Dedifferentiated amniotic fluid mesenchymal stem cell (primary cell): ENCODE measurements around the gene NTMT2.
"Not testable (repeated sequence)": the region's sequence is repeated elsewhere in the genome, so short reads cannot be mapped to it uniquely, and the experiment has no call there.

Experiments
- DNase-seq: peaks from one replicate; pipeline ENCODE4 v3.0.0-alpha.2; 2016; ENCODE audit errors: extremely low spot score

The NTMT2 gene

DNA sequence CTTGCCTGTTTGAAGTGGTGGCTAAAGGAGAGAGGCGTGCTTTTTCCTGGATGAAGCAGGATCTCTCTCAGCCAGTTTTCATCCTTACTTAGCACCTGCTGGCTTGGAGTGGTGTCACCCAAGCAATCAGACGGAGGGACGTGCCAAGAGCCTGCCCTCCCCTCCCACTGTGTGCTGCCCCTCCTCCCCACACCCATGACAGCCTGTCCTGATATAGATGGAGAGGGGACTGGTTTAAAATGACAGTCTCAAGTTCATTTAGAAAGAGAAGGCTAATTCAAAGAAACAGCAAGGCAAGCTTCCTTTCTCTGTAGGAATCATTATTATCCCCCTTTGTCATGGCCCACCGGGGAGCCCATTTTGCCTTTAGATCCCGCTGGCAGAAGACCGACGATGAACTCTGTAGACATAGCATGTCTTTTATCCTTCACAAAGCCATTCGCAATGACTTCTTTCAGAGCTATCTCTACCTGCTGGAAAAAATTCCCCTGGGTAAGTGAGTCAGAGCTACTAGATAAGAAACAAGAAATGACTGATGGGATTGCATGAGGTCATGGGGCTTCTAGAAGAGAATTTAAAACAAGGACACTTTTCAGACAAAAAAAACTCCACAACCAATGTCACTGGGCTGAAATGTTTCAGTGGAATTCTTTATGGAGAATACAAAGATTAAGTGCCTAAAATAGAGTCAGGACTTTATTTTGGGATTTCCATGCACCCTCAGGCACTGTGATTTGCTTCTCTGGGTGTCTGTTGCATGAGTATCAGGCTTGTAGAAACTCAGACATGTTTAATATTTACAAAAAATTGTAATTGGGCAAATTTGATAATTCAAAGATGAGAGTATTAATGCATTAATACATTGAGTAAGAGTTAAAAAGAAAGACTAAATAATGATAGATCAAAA lies at the start of gene NTMT2:
NTMT2 (plus strand) TSS at position 190 of the 907 bp plus-strand sequence; CDS start at position 339, 149 bp downstream.
- no peak for DNase-seq

GRCh38 chr1:170095976-170096748 lies 49.6 kb upstream of the NTMT2 start:
- DNase-seq: no peak

DNA sequence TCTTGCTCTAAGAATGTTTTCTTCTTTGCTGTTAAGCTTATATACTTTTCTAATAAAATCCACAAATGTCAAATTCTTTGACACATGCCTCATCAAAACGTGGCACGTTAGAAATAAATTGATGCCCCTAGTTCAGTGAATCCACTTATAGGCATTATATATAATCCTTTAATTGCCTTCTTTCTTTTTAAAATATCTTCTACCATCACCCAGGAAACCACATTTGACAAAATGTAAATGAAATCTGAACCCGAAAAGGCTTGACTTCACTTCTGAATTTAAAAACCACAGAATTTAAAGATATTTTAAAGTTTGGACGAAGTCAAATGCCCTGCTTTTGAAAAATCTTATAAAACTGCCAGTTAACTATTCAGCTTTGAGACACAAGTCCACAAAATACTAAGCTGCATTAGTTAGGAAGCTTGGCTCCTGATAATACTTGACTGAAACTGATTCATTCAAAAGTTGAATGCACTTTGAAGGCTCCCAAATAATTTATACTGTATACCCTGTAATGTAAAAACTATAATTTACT lies 48.9 kb upstream of the NTMT2 start:
- no peak for DNase-seq

- no peak for DNase-seq
Measured at GRCh38 chr1:170097449-170097948, 48.3 kb upstream of the NTMT2 start.

- not testable (repeated sequence) for DNase-seq
Measured at GRCh38 chr1:170113140-170113539, 32.6 kb upstream of the NTMT2 start.

- DNase-seq: no peak
Measured at GRCh38 chr1:170114906-170115305, 30.9 kb upstream of the NTMT2 start.

- no peak for DNase-seq
Measured at GRCh38 chr1:170122366-170122765, 23.4 kb upstream of the NTMT2 start.

DNA sequence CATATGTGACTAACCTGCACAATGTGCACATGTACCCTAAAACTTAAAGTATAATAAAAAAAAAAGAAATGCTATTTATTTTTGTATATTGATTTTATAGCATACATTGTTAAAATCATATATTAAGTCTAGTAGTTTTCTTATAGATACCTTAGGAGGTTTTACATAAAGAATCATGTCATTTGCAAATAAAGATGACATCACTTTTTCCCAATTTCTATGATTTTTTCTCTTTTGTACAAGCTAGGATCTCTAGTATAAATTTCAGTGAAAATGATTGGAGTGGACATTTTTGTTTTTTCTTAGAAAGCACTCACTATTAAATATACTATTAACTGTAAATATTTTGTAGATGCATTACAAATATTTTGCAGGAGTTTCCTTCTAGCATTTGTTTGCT lies 20.5 kb upstream of the NTMT2 start:
- DNase-seq: no peak

DNA sequence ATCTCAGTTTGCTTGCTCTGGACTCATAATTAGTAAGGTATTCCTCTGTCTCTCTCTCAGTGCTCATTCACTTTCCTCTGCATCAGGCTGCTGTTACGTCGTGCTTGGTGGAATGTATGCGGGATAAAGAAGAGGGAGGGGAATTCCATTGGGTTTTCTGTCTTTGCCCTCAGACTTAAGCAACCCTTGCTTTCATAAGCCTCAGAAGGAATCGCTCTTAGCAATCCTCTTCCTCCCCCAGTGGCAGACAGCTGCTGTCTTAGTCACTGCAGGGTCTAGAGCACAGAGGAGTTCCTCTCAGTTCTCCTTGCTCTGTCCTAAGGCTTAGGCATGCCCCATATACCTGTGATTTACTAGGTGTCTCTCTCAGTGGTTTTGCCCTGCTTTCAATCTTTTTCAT lies 19.1 kb upstream of the NTMT2 start:
- DNase-seq: peak; percentile 90

DNA sequence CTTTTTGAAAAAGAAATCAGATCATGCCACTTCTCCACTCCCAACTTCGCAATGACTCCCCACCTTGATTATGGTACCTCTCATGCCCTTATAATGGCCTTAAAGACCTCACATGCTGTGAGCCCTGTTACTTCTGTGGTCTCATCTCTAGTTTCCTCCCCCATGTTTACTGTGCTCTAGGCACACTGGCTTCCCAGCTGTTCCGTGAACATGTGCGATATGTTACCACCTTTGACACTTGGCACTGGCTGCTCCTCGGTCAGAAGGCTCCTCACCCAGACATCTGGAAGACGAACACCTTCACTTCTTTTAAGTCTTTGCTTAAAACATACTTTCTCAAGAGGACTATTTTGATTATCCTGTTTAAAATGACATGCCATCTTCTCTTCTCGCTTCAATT lies 14.3 kb upstream of the NTMT2 start:
- no peak for DNase-seq

DNA sequence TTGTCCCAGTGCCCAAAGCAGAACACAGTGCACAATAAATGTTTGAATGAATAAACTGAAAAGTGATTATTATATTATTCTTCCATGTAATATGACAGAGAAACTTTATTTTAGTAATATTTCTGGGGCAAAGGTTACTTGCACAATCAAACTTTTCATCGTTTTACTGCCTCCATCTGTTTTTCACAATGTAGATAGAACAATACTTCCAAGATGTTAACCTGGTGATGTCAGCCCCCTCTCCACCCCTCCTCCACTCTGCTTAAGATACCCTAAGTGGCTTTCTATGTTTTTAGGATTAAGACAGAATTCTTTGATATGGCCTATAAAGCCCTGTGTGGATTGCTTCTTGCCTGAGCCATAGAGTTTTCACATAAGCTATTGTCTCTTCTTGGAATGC lies 13.8 kb upstream of the NTMT2 start:
- DNase-seq: no peak

DNA sequence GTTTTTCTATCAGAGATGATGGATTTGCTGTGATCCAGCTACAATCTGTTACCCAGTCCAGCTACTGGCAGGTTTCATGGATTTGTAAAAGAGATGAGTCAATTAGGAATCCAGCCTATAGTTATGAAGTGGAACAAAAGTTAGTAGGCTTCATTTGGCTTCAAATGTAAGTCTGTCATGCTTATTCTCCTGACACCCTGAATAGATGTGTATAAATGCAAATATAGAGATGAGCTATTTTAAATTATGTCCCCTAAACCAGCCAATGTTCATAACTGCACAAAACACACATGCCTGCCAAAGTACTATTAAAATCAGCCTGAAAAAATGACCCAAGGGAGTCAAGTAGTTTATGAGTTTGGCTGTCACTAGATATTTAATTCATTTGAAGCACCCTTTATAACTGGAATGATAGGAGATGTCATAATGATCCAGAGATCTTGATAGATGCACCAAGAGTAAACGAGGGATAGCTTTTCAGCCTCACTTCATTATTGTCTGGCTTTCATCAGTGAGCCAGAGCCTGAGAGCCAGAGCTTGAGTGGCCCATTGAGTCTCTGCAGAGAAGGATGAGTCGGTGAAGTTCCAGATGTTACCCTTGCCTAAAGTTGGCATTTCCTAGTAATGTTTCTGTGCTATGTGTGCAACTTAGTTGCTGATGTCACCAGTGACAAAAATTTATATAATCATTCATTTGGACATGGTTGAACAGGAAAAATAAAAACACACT lies 11.8 kb upstream of the NTMT2 start:
- no peak for DNase-seq

DNA sequence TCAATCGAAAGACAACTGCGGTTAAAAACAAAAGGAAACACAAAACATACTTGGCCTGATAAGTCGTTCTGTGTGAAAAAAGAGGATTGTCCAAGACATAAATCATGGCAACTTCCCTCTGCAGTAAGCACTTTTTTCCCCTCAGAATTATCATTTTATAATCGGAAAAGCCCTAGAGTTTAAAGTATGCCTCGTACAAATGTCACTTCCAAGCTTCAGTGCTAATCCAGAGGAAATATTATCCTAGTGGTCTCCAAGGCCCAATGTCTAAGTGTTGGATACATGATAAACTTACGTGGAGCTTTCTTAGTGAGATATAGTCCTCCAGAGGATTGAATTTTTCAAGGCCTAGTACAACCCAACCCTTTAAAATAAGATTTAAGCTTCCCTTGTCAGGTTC lies 11.2 kb upstream of the NTMT2 start:
- DNase-seq: no peak

GRCh38 chr1:170140371-170140770 lies 5.4 kb upstream of the NTMT2 start:
- DNase-seq: no peak

DNA sequence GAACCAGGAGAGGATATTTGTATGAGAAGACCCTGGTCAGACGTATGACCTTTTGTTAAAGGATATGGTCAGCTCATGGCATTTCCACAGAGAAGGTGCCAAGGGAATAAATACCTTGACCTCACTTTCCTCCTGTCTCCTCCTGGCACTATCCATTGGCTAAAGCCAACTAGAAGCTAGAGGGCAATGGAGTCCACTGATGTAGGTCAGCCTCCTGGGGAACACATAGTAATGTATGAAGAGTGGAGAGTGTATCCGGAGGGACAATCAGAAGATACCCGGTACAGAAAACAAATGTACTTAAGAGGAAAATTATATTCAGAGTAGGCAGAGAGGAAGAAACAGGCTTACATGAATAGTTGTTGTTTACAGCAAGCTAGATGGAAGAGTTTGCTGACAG lies 698 bp upstream of the NTMT2 start:
- no peak for DNase-seq

DNA sequence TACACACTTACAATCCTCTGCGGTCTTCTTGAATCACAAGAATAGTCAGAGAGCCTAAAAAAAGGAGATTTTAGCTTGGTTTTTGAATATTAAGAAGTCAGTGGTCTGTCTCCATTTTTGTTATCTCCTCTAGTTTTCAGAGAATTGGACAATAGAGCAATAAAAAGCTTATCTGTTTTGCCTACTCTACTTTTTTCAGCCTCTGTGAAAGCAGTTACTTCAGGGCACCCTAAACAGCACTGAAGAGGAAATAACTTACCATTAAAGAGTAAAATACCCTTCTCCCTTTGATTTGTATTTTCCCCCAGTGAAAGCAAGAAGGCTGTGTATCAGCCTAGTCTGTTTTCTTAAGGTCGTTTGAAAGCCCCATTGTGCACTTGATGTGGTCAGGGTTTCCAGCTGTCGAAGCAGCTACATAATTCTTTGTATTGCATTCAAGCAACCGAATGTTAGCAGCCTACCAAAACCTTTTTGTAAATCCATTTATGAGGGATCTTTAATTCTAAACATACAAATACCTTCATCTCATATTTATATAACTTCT lies 1.0 kb downstream of the NTMT2 start:
- no peak for DNase-seq

DNA sequence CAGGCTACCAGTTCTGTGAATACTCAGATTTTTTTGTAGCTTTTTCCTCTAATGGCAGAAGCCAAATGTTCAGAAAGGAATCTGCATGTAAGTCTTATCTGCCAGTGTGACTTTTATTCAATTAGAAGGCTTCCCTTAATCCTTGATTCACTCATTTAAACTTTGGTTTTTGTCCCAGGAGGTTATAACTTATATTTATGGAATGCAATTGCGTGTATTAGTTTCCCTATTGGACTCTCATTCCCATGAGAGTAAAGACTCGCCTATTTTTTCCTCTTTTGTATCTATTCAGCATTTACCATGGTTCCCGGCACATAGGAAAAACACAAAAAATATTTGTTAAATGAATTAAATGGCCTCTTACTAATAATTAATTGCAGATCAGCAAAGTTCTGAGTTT lies 3.5 kb downstream of the NTMT2 start:
- DNase-seq: no peak

- DNase-seq: no peak
Measured at GRCh38 chr1:170150016-170150415, 4.3 kb downstream of the NTMT2 start.

DNA sequence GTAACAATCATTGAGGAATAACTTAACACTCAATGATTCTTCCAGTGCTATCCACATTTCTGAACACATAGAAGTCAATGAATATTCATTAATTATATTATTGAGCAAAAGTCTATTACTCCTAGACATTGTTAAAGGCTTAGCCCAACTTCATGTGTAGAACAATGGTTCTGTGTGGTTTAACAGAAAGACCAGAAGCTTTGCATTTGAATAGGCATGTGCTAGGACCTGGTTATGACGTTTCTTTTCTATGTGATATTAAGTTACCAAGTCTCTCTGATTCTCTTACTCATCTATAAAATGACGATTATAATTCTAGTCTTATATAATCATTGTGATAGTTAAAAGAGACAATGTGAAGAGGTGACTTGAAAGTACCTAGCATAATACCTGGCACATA lies 5.2 kb downstream of the NTMT2 start:
- DNase-seq: no peak

DNA sequence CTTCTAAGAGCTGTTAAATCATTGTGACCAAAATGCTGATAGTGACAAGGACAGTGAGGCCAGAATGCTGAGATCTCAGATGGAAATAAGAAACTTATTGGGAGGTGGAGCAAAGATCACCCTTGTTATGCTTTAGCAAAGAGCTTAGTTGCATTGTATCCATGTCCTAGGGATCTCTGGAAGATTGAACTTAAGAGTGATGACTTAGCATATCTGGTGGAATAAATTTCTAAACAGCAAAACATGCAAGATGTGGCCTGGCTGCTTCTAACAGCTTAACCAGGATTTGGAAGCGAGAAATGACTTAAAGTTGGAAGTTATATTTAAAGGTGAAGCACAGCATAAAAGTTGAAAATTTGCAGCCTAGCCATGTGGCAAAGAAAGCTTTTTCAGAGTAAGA lies 7.7 kb downstream of the NTMT2 start:
- DNase-seq: no peak

DNA sequence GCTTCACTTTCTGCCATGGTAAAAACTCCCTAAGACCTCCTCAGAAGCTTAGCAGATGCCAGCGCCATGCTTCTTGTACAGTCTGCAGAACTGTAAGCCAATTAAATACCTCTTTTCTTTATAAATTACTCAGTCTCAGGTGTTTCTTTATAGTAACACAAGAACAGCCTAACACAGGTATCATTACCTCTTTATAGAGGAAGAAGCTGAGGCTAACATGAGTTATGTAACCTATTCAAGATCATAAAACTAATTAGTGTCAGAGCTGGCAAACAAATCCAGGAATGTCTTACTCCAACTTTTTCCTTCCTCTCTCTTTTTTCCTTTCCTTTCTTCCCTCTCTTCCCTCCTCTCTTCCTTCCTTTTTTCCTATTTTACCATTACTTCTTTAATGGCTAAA lies 9.3 kb downstream of the NTMT2 start:
- DNase-seq: no peak

- DNase-seq: no peak
Measured at GRCh38 chr1:170156594-170156993, 10.8 kb downstream of the NTMT2 start.
